Measurements from ENCODE around the gene KIF13A. TPM values are rescaled to one million over a fixed set of nuclear protein-coding genes. Genes with fewer than 3 reads are reported as not detected.

Gene KIF13A
- total and polyA plus RNA-seq, 9 of the 15 experiments (the other 6 are each of a cell fraction or from before 2014, with no cell fraction given): 3.6 to 44.3 (median 29.7) TPM

DNA sequence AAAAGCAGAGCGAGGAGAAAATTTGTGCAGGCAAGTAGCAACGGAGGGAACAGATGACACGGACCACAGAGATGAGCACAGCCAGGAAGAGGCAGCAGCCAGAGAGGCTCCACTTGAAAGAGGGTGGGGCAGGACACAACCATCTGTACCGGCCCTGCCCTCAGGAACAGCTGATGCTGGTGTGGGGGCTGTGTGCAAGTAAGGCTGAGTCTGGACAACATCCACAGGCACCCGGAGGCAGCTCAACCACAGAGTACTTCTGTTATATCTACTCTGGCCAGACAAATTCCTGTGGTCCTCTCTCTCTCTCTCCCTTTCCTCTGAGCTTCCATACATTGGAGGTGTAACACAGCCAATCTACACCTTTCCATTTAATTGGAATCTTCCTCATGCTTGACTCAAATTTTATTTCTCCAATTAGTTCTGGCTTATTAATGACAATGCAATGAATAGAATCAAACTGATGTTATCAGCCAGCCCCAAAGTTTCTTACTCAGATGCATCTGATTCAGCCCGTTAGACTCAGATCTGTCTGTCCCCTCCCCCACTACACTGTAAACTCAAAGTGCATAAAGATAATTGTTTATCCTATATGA is 24.9 kb downstream of the KIF13A start (continued):
- TF ChIP-seq EZH2 (IDR thresholded peaks at IDR 0.05; ENCODE audit: borderline replicate concordance, low read depth, low read length) (no peak), DDX20 (tag; IDR thresholded peaks at IDR 0.05; ENCODE audit: low read depth) (no peak), ZNF57 (CRISPR knock-in tag; IDR thresholded peaks at IDR 0.05) (no peak), SRSF3 (IDR thresholded peaks at IDR 0.05; ENCODE audit: insufficient read depth, low read length) (no peak), SMARCC2 (IDR thresholded peaks at IDR 0.05; ENCODE audit: low read depth) (peak; percentile 93), ZNF41 (CRISPR knock-in tag; conservative IDR thresholded peaks at IDR 0.05) (no peak; the same call in 1 of the 2 replicates), MIER1 (IDR thresholded peaks at IDR 0.05; ENCODE audit: low read depth) (no peak; the same call in 1 of the 2 replicates)
- TF ChIP-seq, protein P1, sequence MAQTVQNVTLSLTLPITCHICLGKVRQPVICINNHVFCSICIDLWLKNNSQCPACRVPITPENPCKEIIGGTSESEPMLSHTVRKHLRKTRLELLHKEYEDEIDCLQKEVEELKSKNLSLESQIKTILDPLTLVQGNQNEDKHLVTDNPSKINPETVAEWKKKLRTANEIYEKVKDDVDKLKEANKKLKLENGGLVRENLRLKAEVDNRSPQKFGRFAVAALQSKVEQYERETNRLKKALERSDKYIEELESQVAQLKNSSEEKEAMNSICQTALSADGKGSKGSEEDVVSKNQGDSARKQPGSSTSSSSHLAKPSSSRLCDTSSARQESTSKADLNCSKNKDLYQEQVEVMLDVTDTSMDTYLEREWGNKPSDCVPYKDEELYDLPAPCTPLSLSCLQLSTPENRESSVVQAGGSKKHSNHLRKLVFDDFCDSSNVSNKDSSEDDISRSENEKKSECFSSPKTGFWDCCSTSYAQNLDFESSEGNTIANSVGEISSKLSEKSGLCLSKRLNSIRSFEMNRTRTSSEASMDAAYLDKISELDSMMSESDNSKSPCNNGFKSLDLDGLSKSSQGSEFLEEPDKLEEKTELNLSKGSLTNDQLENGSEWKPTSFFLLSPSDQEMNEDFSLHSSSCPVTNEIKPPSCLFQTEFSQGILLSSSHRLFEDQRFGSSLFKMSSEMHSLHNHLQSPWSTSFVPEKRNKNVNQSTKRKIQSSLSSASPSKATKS (CRISPR knock-in tag; IDR thresholded peaks at IDR 0.05): no peak
- TF ChIP-seq, protein P2, sequence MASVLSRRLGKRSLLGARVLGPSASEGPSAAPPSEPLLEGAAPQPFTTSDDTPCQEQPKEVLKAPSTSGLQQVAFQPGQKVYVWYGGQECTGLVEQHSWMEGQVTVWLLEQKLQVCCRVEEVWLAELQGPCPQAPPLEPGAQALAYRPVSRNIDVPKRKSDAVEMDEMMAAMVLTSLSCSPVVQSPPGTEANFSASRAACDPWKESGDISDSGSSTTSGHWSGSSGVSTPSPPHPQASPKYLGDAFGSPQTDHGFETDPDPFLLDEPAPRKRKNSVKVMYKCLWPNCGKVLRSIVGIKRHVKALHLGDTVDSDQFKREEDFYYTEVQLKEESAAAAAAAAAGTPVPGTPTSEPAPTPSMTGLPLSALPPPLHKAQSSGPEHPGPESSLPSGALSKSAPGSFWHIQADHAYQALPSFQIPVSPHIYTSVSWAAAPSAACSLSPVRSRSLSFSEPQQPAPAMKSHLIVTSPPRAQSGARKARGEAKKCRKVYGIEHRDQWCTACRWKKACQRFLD (CRISPR knock-in tag; IDR thresholded peaks at IDR 0.05): peak; percentile 98
- TF ChIP-seq, protein P3, sequence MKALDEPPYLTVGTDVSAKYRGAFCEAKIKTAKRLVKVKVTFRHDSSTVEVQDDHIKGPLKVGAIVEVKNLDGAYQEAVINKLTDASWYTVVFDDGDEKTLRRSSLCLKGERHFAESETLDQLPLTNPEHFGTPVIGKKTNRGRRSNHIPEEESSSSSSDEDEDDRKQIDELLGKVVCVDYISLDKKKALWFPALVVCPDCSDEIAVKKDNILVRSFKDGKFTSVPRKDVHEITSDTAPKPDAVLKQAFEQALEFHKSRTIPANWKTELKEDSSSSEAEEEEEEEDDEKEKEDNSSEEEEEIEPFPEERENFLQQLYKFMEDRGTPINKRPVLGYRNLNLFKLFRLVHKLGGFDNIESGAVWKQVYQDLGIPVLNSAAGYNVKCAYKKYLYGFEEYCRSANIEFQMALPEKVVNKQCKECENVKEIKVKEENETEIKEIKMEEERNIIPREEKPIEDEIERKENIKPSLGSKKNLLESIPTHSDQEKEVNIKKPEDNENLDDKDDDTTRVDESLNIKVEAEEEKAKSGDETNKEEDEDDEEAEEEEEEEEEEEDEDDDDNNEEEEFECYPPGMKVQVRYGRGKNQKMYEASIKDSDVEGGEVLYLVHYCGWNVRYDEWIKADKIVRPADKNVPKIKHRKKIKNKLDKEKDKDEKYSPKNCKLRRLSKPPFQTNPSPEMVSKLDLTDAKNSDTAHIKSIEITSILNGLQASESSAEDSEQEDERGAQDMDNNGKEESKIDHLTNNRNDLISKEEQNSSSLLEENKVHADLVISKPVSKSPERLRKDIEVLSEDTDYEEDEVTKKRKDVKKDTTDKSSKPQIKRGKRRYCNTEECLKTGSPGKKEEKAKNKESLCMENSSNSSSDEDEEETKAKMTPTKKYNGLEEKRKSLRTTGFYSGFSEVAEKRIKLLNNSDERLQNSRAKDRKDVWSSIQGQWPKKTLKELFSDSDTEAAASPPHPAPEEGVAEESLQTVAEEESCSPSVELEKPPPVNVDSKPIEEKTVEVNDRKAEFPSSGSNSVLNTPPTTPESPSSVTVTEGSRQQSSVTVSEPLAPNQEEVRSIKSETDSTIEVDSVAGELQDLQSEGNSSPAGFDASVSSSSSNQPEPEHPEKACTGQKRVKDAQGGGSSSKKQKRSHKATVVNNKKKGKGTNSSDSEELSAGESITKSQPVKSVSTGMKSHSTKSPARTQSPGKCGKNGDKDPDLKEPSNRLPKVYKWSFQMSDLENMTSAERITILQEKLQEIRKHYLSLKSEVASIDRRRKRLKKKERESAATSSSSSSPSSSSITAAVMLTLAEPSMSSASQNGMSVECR (CRISPR knock-in tag; IDR thresholded peaks at IDR 0.05): peak; percentile 99
- TF ChIP-seq, protein P4, sequence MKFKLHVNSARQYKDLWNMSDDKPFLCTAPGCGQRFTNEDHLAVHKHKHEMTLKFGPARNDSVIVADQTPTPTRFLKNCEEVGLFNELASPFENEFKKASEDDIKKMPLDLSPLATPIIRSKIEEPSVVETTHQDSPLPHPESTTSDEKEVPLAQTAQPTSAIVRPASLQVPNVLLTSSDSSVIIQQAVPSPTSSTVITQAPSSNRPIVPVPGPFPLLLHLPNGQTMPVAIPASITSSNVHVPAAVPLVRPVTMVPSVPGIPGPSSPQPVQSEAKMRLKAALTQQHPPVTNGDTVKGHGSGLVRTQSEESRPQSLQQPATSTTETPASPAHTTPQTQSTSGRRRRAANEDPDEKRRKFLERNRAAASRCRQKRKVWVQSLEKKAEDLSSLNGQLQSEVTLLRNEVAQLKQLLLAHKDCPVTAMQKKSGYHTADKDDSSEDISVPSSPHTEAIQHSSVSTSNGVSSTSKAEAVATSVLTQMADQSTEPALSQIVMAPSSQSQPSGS (CRISPR knock-in tag; IDR thresholded peaks at IDR 0.05): no peak
- TF ChIP-seq, protein P5, sequence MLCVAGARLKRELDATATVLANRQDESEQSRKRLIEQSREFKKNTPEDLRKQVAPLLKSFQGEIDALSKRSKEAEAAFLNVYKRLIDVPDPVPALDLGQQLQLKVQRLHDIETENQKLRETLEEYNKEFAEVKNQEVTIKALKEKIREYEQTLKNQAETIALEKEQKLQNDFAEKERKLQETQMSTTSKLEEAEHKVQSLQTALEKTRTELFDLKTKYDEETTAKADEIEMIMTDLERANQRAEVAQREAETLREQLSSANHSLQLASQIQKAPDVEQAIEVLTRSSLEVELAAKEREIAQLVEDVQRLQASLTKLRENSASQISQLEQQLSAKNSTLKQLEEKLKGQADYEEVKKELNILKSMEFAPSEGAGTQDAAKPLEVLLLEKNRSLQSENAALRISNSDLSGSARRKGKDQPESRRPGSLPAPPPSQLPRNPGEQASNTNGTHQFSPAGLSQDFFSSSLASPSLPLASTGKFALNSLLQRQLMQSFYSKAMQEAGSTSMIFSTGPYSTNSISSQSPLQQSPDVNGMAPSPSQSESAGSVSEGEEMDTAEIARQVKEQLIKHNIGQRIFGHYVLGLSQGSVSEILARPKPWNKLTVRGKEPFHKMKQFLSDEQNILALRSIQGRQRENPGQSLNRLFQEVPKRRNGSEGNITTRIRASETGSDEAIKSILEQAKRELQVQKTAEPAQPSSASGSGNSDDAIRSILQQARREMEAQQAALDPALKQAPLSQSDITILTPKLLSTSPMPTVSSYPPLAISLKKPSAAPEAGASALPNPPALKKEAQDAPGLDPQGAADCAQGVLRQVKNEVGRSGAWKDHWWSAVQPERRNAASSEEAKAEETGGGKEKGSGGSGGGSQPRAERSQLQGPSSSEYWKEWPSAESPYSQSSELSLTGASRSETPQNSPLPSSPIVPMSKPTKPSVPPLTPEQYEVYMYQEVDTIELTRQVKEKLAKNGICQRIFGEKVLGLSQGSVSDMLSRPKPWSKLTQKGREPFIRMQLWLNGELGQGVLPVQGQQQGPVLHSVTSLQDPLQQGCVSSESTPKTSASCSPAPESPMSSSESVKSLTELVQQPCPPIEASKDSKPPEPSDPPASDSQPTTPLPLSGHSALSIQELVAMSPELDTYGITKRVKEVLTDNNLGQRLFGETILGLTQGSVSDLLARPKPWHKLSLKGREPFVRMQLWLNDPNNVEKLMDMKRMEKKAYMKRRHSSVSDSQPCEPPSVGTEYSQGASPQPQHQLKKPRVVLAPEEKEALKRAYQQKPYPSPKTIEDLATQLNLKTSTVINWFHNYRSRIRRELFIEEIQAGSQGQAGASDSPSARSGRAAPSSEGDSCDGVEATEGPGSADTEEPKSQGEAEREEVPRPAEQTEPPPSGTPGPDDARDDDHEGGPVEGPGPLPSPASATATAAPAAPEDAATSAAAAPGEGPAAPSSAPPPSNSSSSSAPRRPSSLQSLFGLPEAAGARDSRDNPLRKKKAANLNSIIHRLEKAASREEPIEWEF (CRISPR knock-in tag; IDR thresholded peaks at IDR 0.05): 0 out of 2 replicates have a peak, but pooled peaks have one; percentile 80
